H1 (cell line): Measurements from ENCODE around the gene SIGLEC7. TPM values are rescaled to one million over a fixed set of nuclear protein-coding genes. Genes with fewer than 3 reads are reported as not detected.

Source experiments
- E2F6 ChIP-seq: IDR thresholded peaks from 2 replicates; pipeline ENCODE4 v1.6.1; 2012; ENCODE audit warnings: inconsistent platforms
- POLR2A ChIP-seq, 2 experiments: IDR thresholded peaks; 1 replicate in 1 of 2; 2 replicates in 1 of 2; pipeline ENCODE4 v1.6.1; 2011; ENCODE audit warnings: low read depth in 2 of 2, low read length in 2 of 2, mild to moderate bottlenecking in 2 of 2; ENCODE audit errors: control extremely low read depth in 1 of 2
- POU5F1 ChIP-seq: IDR thresholded peaks from 2 replicates; pipeline ENCODE4 v1.6.1; 2011; ENCODE audit warnings: low read depth, mild to moderate bottlenecking, low read length, moderate library complexity
- TAF7 ChIP-seq: optimal IDR thresholded peaks from 2 replicates; pipeline ENCODE3; 2011; ENCODE audit warnings: low read depth, mild to moderate bottlenecking, inconsistent platforms, low read length, moderate library complexity, borderline replicate concordance
- polyA plus RNA-seq, 7 experiments: library from polyadenylated mRNA; depleted of rRNA in 3 of 7; stranded (reverse) in 5 of 7; unstranded in 2 of 7; fragments of >200 nt in 5 of 7; fragments of 200-250 nt in 2 of 7; gene quantifications; 1 replicate in 5 of 7; 2 replicates in 1 of 7; 4 replicates in 1 of 7; pipeline versions ENCODE4 v1.2.1 to v1.2.3, GENCODE V29; 2011 to 2013; ENCODE audit warnings: missing spikeins in 2 of 7, mixed read lengths in 2 of 7
- total RNA-seq: library from RNA; stranded (reverse); fragmentation: NEBNext Ultra II Directional; extraction: Animal tissue kit (Norgen Biotek cat#: 25700); gene quantifications from 2 replicates; pipeline ENCODE4 v1.2.1, GENCODE V29; 2021

Gene SIGLEC7
- total and polyA plus RNA-seq, 2 of the 8 experiments (the other 6 are each of a cell fraction or from before 2014, with no cell fraction given) = not detected

GRCh38 chr19:51136851-51137551 is 5.1 kb upstream of the SIGLEC7 start (continued):
- no peak for TF ChIP-seq E2F6
- peak; percentile 81 for TF ChIP-seq TAF7
- TF ChIP-seq POU5F1 = no peak
- peak in 1 of 2 experiments; percentile 49; a peak in 2 of 3 replicates for TF ChIP-seq POLR2A (IDR thresholded peaks at IDR 0.05; ENCODE audit: control extremely low read depth in 1 of 2, low read depth in 2 of 2, low read length in 2 of 2)
- TF ChIP-seq, all 59 proteins: peak for 4
